ENCODE measurements around the gene NFX1.

NFX1 gene

GRCh38 chr9:33267151-33267767 is 23.1 kb upstream of the NFX1 start:
- no peak for DNase-seq

- DNase-seq = no peak
These were observed 20.2 kb upstream of the NFX1 start for GRCh38 chr9:33270146-33270545.

- no peak for DNase-seq
These were observed 18.3 kb upstream of the NFX1 start for GRCh38 chr9:33272061-33272460.

- no peak for DNase-seq
These were observed 16.9 kb upstream of the NFX1 start for GRCh38 chr9:33273266-33273971.

GRCh38 chr9:33273972-33274328 is 16.4 kb upstream of the NFX1 start:
- no peak for DNase-seq

GRCh38 chr9:33277484-33277883 is 12.8 kb upstream of the NFX1 start:
- no peak for DNase-seq

- no peak for DNase-seq
These were observed 4.8 kb upstream of the NFX1 start for GRCh38 chr9:33285502-33285901.

GRCh38 chr9:33287087-33287490 is 3.2 kb upstream of the NFX1 start:
- DNase-seq = no peak

GRCh38 chr9:33288235-33288634 is 2.1 kb upstream of the NFX1 start:
- no peak for DNase-seq

GRCh38 chr9:33288828-33289483 is 1.4 kb upstream of the NFX1 start:
- no peak for DNase-seq

- no peak for DNase-seq
These were observed 820 bp upstream of the NFX1 start for GRCh38 chr9:33289496-33289895.

- no peak for DNase-seq
These were observed 425 bp upstream of the NFX1 start for GRCh38 chr9:33289936-33290246.

- no peak for DNase-seq
These were observed 698 bp downstream of the NFX1 start for GRCh38 chr9:33291031-33291397.

- no peak for DNase-seq
These were observed 1.6 kb downstream of the NFX1 start for GRCh38 chr9:33291901-33292300.

GRCh38 chr9:33293782-33294181 is 3.5 kb downstream of the NFX1 start:
- no peak for DNase-seq

GRCh38 chr9:33294670-33295432 is 4.5 kb downstream of the NFX1 start:
- DNase-seq = no peak

- DNase-seq = no peak
These were observed 5.3 kb downstream of the NFX1 start for GRCh38 chr9:33295571-33295970.

- DNase-seq = no peak
These were observed 7.1 kb downstream of the NFX1 start for GRCh38 chr9:33297432-33297831.

- no peak for DNase-seq
These were observed 10.2 kb downstream of the NFX1 start for GRCh38 chr9:33300546-33300945.

- DNase-seq = no peak
These were observed 14.0 kb downstream of the NFX1 start for GRCh38 chr9:33304362-33304761.

GRCh38 chr9:33306037-33306436 is 15.7 kb downstream of the NFX1 start:
- DNase-seq = no peak

GRCh38 chr9:33307067-33307466 is 16.8 kb downstream of the NFX1 start:
- DNase-seq = no peak

- DNase-seq = no peak
These were observed 19.6 kb downstream of the NFX1 start for GRCh38 chr9:33309903-33310302.

GRCh38 chr9:33310748-33311147 is 20.4 kb downstream of the NFX1 start:
- no peak for DNase-seq
